ENCODE measurements around the gene STARD8. TPM values are rescaled to one million over a fixed set of nuclear protein-coding genes. Genes with fewer than 3 reads are reported as not detected.
"Not testable (repeated sequence)": the region's sequence is repeated elsewhere in the genome, so short reads cannot be mapped to it uniquely, and the experiment has no call there.

Gene STARD8, protein sequence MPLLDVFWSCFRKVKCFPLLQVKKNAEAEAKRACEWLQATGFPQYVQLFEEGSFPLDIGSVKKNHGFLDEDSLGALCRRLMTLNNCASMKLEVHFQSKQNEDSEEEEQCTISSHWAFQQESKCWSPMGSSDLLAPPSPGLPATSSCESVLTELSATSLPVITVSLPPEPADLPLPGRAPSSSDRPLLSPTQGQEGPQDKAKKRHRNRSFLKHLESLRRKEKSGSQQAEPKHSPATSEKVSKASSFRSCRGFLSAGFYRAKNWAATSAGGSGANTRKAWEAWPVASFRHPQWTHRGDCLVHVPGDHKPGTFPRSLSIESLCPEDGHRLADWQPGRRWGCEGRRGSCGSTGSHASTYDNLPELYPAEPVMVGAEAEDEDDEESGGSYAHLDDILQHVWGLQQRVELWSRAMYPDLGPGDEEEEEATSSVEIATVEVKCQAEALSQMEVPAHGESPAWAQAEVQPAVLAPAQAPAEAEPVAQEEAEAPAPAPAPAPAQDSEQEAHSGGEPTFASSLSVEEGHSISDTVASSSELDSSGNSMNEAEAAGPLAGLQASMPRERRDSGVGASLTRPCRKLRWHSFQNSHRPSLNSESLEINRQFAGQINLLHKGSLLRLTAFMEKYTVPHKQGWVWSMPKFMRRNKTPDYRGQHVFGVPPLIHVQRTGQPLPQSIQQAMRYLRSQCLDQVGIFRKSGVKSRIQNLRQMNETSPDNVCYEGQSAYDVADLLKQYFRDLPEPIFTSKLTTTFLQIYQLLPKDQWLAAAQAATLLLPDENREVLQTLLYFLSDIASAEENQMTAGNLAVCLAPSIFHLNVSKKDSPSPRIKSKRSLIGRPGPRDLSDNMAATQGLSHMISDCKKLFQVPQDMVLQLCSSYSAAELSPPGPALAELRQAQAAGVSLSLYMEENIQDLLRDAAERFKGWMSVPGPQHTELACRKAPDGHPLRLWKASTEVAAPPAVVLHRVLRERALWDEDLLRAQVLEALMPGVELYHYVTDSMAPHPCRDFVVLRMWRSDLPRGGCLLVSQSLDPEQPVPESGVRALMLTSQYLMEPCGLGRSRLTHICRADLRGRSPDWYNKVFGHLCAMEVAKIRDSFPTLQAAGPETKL
- total RNA-seq (2014; rRNA removed; shearing (Covaris generic); ENCODE audit: low replicate concordance) = 0.36 TPM in 1 of 2 replicates, not detected in the other

DNA sequence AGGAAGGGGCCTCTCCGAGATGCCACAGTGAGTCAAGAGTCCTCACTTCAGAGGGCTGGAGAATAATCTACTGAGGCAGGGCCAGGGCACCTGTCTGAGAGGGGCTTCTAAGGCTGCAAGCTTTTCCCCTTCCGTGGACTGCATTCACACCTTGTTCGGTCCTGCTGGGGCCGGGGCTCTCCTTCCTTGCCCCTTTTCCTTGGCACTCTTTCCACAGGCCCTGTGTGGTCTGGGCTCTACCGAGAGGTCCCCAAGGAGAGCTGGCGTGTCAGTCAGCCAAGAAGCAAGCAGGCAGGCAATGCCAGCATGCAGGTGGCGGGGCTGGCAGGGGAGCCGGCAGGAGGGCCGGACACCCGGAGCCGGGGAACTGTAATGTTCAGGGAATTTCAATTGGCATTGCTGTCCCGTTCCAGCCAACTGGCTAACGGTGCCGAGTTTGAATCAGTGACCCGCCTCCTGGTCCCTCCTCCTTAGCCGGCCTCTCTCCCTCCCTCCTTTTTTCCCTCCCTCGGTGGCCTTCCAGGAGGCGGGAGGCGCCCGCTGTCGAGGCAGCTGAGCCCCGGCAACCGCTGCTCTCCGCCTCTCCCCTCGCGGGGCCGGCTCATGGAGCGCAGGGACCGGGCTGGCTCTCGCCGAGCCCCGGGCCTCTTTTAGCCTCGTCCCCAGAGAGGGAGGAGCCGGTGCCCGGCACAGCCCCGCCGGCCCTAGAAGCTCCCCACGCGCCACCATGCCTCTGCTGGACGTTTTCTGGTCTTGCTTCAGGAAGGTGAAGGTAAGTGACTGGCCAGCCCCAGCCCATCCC is at the start of gene STARD8:
Gene STARD8, plus strand, starts transcription at position 511 of the 802 bp plus-strand sequence. Its CDS starts 217 bp downstream, at position 728.
- no peaks in the 10 kb centered on the region for H3K9me2 ChIP-seq (replicated peaks; ENCODE audit: insufficient read depth, low read length)
- H3K36me3 ChIP-seq (ENCODE audit: insufficient read depth, low read length) = no peaks in the 10 kb centered on the region
- H2AFZ ChIP-seq (ENCODE audit: low read length) = no peak within 1 kb of the TSS
- no peaks in the 10 kb centered on the region for H3K79me2 ChIP-seq (ENCODE audit: low read length)
- H3K9me3 ChIP-seq (ENCODE audit: low read length) = no peaks in the 10 kb centered on the region
- no peaks in the 10 kb centered on the region for H3K27me3 ChIP-seq (ENCODE audit: low read length)
- no peak within 1 kb of the TSS for H3K4me2 ChIP-seq (ENCODE audit: low read depth, low read length, poor library complexity, severe bottlenecking)
- no peaks in the 10 kb centered on the region for H4K20me1 ChIP-seq (ENCODE audit: insufficient read depth, low read depth, low read length)
- no peak for DNase-seq
- H3K4me1 ChIP-seq (ENCODE audit: low read length) = no peaks in the 10 kb centered on the region
- no peak within 1 kb of the TSS for H3K27ac ChIP-seq (ENCODE audit: low read length)
- H3K4me3 ChIP-seq (ENCODE audit: low read length) = no peak within 1 kb of the TSS
- H3K9ac ChIP-seq (ENCODE audit: low read length) = no peak within 1 kb of the TSS

DNA sequence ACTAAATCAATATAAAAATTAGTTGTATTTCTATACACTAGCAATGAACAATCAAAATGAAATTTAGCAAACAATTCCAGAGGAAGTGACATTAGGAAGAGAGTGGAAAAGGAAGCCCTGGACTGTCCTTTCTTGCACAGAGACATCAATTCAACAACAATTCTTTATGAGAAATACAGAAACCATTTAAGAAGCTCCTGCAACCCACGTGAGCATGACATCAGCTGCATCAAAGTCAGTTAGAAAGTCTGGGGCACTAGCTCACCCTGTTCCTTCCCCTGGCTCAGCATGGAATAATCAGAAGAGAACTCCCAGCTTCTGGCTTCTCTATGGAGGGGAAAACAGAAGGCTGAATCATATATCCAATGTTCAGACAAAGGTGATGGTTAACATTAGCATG is 48.6 kb upstream of the STARD8 start:
- Histone ChIP-seq H3K79me2 (ENCODE audit: low read length) (no peaks in the 10 kb centered on the region), H3K36me3 (ENCODE audit: insufficient read depth, low read length) (no peaks in the 10 kb centered on the region), H3K27ac (ENCODE audit: low read length) (no peak overlapping the region), H4K20me1 (ENCODE audit: insufficient read depth, low read depth, low read length) (no peaks in the 10 kb centered on the region), H3K9me2 (replicated peaks; ENCODE audit: insufficient read depth, low read length) (no peaks in the 10 kb centered on the region), H3K27me3 (ENCODE audit: low read length) (no peaks in the 10 kb centered on the region), H3K9me3 (ENCODE audit: low read length) (peaks cover 4% of the 10 kb centered on the region; the same call in 1 of the 2 replicates), H3K4me2 (ENCODE audit: low read depth, low read length, poor library complexity, severe bottlenecking) (no peak overlapping the region), H3K4me3 (ENCODE audit: low read length) (no peak overlapping the region), H3K9ac (ENCODE audit: low read length) (no peak overlapping the region), H3K4me1 (ENCODE audit: low read length) (no peaks in the 10 kb centered on the region), H2AFZ (ENCODE audit: low read length) (no peak overlapping the region)
- DNase-seq = no peak

DNA sequence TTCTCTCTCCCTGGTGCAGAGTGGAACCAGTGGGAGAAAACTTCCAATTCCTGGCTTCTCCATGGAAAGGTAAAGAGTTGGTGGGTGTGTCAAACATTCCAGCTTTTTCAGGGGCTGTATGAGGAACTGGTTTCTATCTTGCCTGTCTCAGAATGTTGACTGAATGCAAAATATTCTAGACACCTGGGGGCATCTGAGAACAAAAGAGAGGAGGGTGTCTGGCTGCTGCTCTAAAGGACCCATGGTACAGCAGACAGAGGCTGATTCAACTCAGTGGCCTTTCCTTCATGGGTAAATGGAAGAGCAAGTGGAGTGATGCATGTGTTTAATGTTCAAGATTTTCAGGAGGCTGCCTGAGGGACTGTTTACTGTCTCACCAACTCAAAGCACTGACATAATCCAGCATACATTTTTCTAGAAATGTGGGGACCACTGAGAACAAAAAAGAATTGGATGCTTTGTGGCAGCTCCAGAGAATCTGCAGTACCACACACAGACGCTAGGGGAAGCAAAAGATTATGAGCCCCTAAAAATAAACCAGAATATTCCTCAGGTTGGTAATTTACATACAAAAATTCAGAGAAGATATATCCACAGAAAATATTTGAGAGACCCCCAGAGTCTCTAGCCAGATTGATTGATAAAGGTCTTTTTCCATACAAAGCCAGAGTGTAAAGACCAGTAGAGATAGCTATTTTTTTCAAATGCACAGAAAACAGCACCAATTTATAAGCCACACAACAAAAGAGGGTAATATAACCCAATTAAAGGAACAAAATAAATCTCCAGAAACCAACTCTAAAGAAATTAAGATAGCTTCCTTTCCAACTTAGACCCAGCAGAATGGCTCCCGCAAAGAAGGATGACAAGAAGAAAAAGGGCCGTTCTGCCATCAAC is 48.0 kb upstream of the STARD8 start:
- Histone ChIP-seq H3K4me3 (ENCODE audit: low read length) (no peak overlapping the region), H3K9ac (ENCODE audit: low read length) (no peak overlapping the region), H3K36me3 (ENCODE audit: insufficient read depth, low read length) (no peaks in the 10 kb centered on the region), H3K9me2 (replicated peaks; ENCODE audit: insufficient read depth, low read length) (no peaks in the 10 kb centered on the region), H4K20me1 (ENCODE audit: insufficient read depth, low read depth, low read length) (no peaks in the 10 kb centered on the region), H3K9me3 (ENCODE audit: low read length) (peaks cover 4% of the 10 kb centered on the region; the same call in 1 of the 2 replicates), H3K27ac (ENCODE audit: low read length) (no peak overlapping the region), H2AFZ (ENCODE audit: low read length) (no peak overlapping the region), H3K4me1 (ENCODE audit: low read length) (no peaks in the 10 kb centered on the region), H3K79me2 (ENCODE audit: low read length) (no peaks in the 10 kb centered on the region), H3K27me3 (ENCODE audit: low read length) (no peaks in the 10 kb centered on the region), H3K4me2 (ENCODE audit: low read depth, low read length, poor library complexity, severe bottlenecking) (no peak overlapping the region)
- DNase-seq = peak; percentile 51

DNA sequence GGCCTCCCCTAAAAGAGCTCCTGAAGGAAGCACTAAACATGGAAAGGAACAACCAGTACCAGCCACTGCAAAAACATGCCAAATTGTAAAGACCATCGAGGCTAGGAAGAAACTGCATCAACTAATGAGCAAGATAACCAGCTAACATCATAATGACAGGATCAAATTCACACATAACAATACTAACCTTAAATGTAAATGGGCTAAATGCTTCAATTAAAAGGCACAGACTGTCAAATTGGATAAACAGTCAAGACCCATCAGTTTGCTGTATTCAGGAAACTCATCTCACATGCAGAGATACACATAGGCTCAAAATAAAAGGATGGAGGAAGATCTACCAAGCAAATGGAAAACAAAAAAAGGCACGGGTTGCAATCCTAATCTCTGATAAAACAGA is 43.2 kb upstream of the STARD8 start:
- H3K9me2 ChIP-seq (replicated peaks; ENCODE audit: insufficient read depth, low read length); H3K4me2 ChIP-seq (ENCODE audit: low read depth, low read length, poor library complexity, severe bottlenecking); DNase-seq; H4K20me1 ChIP-seq (ENCODE audit: insufficient read depth, low read depth, low read length); H3K27ac ChIP-seq (ENCODE audit: low read length); H3K9me3 ChIP-seq (ENCODE audit: low read length); H3K4me3 ChIP-seq (ENCODE audit: low read length); H3K4me1 ChIP-seq (ENCODE audit: low read length); H3K36me3 ChIP-seq (ENCODE audit: insufficient read depth, low read length); H3K27me3 ChIP-seq (ENCODE audit: low read length); H3K9ac ChIP-seq (ENCODE audit: low read length); H2AFZ ChIP-seq (ENCODE audit: low read length); H3K79me2 ChIP-seq (ENCODE audit: low read length): not testable (repeated sequence)

DNA sequence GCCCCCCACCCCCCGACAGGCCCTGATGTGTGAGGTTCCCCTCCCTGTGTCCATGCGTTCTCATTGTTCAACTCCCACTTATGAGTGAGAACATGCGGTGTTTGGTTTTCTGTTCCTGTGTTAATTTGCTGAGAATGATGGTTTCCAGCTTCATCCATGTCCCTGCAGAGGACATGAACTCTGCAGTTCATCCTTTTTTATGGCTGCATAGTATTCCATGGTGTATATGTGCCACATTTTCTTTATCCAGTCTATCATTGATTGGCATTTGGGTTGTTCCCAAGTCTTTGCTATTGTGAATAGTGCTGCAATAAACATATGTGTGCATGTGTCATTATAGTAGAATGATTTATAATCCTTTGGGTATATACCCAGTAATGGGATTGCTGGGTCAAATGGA is 32.7 kb upstream of the STARD8 start:
- not testable (repeated sequence) for DNase-seq; H4K20me1 ChIP-seq (ENCODE audit: insufficient read depth, low read depth, low read length); H3K36me3 ChIP-seq (ENCODE audit: insufficient read depth, low read length); H3K9me2 ChIP-seq (replicated peaks; ENCODE audit: insufficient read depth, low read length); H3K9ac ChIP-seq (ENCODE audit: low read length); H3K9me3 ChIP-seq (ENCODE audit: low read length); H3K4me2 ChIP-seq (ENCODE audit: low read depth, low read length, poor library complexity, severe bottlenecking); H3K27ac ChIP-seq (ENCODE audit: low read length); H2AFZ ChIP-seq (ENCODE audit: low read length); H3K27me3 ChIP-seq (ENCODE audit: low read length); H3K4me1 ChIP-seq (ENCODE audit: low read length); H3K79me2 ChIP-seq (ENCODE audit: low read length); H3K4me3 ChIP-seq (ENCODE audit: low read length)

DNA sequence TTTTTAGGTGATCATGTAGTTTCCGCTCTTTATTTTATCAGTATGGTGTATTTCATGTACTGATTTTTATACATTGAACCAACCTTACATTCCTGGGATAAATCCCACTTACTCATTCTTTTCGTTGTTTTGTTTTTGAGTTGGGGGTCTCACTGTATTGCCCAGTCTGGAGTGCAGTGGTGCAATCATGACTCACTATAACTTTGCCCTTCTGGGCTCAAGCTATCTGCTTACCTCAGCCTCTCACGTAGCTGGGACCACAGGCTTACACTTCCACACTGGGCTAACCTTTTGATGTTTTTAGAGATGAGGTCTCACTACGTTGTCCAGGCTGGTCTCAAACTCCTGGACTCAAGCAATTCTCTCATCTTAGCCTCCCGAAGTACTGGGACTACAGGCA is 19.5 kb upstream of the STARD8 start:
- DNase-seq = no peak
- Histone ChIP-seq H3K4me1 (ENCODE audit: low read length) (no peaks in the 10 kb centered on the region), H3K4me2 (ENCODE audit: low read depth, low read length, poor library complexity, severe bottlenecking) (no peak overlapping the region), H3K9me2 (replicated peaks; ENCODE audit: insufficient read depth, low read length) (no peaks in the 10 kb centered on the region), H3K36me3 (ENCODE audit: insufficient read depth, low read length) (no peaks in the 10 kb centered on the region), H3K27me3 (ENCODE audit: low read length) (no peaks in the 10 kb centered on the region), H3K9me3 (ENCODE audit: low read length) (no peaks in the 10 kb centered on the region), H2AFZ (ENCODE audit: low read length) (no peak overlapping the region), H3K9ac (ENCODE audit: low read length) (no peak overlapping the region), H3K79me2 (ENCODE audit: low read length) (no peaks in the 10 kb centered on the region), H3K4me3 (ENCODE audit: low read length) (no peak overlapping the region), H3K27ac (ENCODE audit: low read length) (no peak overlapping the region), H4K20me1 (ENCODE audit: insufficient read depth, low read depth, low read length) (no peaks in the 10 kb centered on the region)

DNA sequence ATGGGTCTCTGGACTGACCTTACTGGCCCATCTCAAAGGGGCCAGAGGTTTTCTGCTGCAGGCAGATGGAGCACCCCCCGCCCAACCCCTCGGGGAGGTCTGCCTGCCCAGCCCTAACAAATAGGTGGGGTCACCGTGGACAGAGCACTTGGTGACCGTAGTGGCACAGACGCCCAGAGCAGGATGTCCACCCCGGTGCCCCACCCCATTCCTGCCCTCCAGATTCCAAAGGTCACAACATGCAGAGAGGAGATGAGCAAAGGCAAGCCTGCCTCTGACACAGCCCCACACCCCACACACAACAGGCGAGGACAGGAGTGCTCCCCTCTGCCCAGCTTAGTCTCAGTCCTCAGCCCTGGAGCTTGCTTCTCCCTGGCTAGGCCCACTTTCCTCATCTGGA is 17.5 kb upstream of the STARD8 start:
- H4K20me1 ChIP-seq (ENCODE audit: insufficient read depth, low read depth, low read length); H3K27me3 ChIP-seq (ENCODE audit: low read length); H3K4me1 ChIP-seq (ENCODE audit: low read length); H3K9me2 ChIP-seq (replicated peaks; ENCODE audit: insufficient read depth, low read length); H3K36me3 ChIP-seq (ENCODE audit: insufficient read depth, low read length); H2AFZ ChIP-seq (ENCODE audit: low read length); DNase-seq; H3K9ac ChIP-seq (ENCODE audit: low read length); H3K79me2 ChIP-seq (ENCODE audit: low read length); H3K4me3 ChIP-seq (ENCODE audit: low read length); H3K9me3 ChIP-seq (ENCODE audit: low read length); H3K27ac ChIP-seq (ENCODE audit: low read length); H3K4me2 ChIP-seq (ENCODE audit: low read depth, low read length, poor library complexity, severe bottlenecking): not testable (repeated sequence)

Data from Karpas-422 (cell line).